NCI-H2107 (cell line): ENCODE data around the gene CHST12.

Source experiments
- DNase-seq: peaks from one replicate; lab custom pipeline; 2025; lab: John Stamatoyannopoulos, UW

Gene CHST12

DNA sequence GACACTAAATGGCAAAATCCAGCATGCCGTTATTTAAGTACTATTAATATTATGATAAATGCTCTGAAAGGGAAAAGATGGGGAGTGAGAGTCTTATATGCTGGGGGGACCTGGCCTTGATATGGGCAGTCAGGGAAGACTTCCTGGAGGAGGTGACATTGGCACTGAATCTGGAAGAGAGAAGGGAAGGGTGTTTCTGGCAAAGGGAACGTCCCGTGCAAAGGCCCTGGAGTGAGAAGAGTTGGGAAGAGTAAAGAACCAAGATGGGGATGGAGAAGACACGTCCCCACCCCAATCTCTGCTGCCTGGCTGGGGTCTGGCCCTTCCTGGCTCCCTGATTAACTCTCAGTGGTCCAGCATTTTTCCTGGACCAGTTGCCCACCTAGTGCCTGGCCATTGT, 77.8 kb downstream of the CHST12 start:
- no peak for DNase-seq

DNA sequence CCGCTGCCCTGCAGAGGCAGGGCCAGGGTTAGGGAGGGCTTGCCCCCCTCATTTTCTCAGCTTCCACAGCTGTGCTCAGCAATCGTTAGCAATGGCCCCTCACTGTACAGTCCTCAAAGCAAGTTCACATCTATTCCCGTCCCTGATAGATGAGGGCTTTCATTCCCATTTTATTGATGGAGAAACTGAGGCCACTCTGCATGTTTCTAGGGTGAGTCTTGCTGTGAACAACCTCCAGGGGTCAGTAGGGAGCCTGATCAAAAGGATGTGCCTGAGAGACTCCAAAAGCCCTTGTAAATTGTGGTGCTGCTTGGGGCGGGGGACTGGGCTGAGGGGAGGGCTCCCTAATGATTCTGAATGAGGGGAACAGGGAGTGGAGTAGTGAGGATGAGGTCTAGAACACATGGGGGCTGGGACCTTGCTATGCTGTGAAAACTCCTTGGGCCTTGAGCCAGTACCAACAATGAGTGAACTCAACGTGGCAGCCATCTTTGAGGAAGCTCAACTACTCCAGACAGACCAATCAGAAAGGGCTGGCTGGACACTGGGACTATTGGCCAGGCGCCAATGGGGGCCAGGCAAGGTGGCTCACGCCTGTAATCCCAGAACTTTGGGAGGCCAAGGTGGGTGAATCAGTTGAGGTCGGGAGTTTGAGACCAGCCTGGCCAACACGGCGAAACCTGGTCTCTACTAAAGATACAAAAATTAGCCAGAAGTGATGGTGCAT, 79.5 kb downstream of the CHST12 start:
- DNase-seq, result no peak

DNA sequence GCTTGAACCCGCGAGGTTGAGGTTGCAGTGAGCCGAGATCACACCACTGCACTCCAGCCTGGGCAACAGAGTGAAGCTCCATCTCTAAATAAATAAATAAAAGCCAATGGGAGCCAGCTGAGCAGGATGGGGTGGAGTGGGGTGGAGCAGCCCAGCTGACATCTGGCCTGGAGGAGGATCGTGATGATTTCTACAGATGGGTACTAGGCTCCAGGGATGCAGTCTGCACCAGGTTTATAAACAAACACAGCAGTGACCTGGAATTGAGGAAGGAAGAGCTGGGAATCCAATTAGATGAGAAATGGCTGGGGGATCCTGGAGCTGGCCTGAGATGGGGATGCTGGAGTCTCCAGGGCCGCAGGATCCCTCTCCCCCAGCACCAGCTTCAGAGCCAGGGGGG, 80.1 kb downstream of the CHST12 start:
- no peak for DNase-seq

GRCh38 chr7:2484868-2485267, 81.5 kb downstream of the CHST12 start:
- DNase-seq, result no peak

GRCh38 chr7:2487586-2488271, 84.3 kb downstream of the CHST12 start:
- DNase-seq, result no peak

GRCh38 chr7:2488272-2488645, 84.8 kb downstream of the CHST12 start:
- no peak for DNase-seq

DNA sequence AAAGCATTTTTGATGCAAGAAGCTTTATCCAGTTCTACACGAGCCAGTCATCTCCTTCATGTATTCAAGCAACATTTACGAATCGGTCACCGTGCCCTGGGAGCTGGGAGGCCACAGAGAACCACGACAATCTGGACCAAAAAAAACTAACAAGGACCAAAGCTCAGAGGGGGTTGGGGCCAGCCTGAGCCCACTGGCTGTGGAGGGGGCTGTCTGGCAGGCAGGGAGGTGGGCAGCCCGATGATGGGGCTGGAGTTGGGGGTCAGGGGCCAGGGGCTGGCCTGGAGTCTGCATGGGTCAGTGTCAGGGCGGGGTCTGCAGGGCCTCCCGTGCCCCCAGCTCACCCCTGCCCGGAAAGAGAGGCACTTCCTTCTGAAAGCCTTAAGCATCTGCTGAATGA, 85.3 kb downstream of the CHST12 start:
- DNase-seq, result no peak

DNA sequence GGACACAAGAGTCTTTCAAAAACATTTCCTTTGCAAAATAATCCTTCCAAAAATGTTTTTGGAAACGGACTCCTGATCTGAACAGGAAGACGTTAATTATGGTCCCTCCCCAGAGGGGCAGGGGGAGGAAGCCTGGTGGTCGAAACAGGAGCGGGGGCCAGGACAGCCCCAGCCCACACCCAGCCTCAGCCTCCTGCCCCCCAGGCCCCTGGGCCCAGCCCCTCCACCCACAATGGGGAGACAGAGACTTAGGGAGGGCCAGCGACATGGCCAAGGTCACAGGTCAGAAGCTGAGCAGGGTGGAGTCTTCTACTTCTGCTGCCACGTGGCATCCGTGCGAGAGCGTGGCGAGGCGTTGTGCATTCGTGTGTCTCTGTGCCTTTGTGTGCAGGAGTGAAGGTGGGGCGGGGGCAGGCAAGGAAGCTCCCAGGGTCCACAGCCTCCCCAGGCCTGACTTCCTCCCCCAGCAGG, 86.8 kb downstream of the CHST12 start:
- DNase-seq, result no peak

- no peak for DNase-seq
Measured at GRCh38 chr7:2492038-2492437, 88.6 kb downstream of the CHST12 start.

DNA sequence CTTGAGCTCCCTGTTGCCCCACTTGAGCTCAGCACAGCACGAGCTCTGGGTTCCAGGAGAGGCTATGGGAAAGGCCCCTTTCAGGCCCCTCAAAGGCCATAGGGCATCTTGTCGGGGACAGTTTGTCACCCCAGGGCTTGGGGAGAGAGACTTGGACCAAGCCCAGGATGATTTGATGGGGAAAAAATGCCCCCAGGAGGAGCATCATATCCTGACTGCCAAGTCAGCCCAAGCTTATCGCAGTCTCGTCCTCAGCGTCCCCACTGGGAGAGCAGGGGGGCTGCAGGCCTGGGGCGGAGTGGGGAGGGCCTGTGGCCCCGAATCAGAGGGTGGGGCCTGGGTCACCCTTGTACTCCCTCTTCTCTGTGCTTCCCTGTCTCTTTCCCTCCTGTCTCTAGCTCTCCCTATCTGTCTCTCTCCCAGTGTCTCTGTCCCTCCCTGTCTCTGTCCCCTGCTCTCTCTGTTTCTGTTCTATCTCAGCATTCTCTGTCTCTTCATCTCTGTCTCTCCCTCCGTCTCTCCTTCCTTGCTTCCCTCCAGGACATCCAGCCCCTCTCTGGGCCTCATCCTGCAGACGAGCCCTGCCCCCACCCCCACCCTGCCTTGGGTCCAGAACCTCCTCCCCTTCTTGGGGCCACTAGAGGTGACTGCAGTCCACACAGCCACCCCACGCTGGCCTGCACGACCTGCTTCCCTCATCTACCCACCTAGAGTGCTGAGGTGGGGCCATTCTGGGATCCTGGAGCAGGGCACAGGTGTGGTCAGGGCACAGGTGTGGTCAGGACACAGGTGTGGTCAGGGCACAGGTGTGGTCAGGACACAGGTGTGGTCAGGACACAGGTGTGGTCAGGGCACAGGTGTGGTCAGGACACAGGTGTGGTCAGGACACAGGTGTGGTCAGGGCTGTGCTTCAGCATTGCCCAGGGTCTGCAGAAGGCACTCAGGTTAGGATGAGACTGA, 90.1 kb downstream of the CHST12 start:
- no peak for DNase-seq

- no peak for DNase-seq
Measured at GRCh38 chr7:2494191-2495130, 91.0 kb downstream of the CHST12 start.

DNA sequence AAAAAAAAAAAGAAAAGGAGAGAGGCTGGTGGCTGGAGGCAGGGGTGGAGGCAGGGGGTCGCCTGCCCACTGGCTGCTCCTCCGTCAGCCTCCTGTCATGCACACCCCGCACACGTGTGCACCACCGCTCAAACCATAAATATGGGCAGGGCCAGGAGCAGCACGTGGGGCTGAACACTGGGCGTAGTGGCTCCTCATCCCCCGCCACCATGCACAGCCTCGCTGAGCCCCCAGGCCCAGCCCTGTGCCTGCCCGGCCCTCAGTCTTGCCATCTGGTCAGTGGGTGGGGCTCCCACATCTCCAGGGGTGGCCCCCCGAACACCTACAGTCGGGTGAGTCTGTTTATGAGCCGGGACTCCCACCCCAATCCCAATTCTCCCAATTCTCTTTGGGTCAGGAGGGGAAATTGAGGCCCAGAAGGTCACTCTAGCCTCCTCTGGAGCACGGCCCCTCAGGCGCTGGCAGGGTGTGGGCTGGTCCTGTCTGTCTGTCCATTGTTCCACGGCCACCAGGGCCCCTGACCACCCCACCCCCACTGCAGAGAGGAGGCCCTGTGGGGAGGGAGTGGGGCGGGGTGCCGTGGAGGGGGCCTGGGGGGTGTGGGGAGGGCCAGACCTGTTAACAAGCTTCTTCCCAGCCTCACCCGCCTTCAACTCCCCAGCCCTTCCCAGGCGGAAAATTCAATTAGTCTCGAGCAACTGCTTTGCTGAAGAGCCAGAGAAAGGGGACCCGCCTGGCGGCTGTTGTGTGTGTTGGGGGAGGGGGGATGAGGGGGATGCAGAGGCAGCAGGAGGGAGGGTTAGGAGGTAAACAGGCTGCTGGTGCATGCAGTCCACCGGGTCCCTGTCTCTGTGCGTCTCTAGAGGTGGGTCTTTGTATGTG, 92.2 kb downstream of the CHST12 start:
- DNase-seq, result no peak

- no peak for DNase-seq
Measured at GRCh38 chr7:2496375-2496774, 93.0 kb downstream of the CHST12 start.

GRCh38 chr7:2497065-2497464, 93.7 kb downstream of the CHST12 start:
- DNase-seq, result no peak

GRCh38 chr7:2497500-2498336, 94.3 kb downstream of the CHST12 start:
- DNase-seq, result no peak
